ENCODE data around the gene PBX3.

Gene PBX3

DNA sequence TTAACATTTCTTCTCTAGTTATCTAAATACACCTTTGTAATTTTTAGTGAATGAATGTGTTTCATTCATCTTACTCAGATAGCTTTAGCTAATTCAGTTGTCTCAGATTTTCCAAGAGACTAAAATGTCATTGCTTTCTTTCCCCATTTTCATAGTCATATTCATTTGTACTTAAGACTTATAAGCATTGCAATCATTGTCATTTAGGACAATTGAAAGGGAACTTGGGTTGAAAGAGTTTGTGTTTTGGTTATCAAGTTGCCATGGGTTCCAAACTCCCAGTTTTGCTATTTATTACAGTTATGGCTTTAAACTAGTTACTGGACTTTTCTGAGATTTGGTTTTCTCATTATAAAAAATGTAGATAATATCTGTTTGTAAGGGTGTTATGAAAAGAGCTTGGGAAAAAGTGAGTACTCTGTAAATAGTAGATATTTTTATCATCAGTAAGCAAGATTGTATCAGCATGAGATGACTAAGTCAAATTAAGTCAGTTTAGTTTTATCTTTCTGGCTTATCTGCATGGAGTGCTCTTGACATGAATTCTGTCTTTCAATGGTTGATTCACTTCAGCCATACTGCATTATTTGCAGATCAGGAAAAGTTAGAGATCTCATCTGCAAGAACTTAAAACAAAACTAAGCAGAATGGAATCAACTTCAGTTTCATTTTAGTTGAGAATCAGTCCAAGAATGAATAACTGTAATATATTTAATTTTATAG lies 107.5 kb downstream of the PBX3 start:
- TF ChIP-seq, protein P1, sequence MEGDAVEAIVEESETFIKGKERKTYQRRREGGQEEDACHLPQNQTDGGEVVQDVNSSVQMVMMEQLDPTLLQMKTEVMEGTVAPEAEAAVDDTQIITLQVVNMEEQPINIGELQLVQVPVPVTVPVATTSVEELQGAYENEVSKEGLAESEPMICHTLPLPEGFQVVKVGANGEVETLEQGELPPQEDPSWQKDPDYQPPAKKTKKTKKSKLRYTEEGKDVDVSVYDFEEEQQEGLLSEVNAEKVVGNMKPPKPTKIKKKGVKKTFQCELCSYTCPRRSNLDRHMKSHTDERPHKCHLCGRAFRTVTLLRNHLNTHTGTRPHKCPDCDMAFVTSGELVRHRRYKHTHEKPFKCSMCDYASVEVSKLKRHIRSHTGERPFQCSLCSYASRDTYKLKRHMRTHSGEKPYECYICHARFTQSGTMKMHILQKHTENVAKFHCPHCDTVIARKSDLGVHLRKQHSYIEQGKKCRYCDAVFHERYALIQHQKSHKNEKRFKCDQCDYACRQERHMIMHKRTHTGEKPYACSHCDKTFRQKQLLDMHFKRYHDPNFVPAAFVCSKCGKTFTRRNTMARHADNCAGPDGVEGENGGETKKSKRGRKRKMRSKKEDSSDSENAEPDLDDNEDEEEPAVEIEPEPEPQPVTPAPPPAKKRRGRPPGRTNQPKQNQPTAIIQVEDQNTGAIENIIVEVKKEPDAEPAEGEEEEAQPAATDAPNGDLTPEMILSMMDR (conservative IDR thresholded peaks at IDR 0.05; ENCODE audit: control insufficient read depth, insufficient read depth, low read depth, low read length): no peak
- DNase-seq (ENCODE audit: low read depth): no peak
- no peak overlapping the region for H3K4me3 ChIP-seq (ENCODE audit: control insufficient read depth, low read depth, low read length)

DNA sequence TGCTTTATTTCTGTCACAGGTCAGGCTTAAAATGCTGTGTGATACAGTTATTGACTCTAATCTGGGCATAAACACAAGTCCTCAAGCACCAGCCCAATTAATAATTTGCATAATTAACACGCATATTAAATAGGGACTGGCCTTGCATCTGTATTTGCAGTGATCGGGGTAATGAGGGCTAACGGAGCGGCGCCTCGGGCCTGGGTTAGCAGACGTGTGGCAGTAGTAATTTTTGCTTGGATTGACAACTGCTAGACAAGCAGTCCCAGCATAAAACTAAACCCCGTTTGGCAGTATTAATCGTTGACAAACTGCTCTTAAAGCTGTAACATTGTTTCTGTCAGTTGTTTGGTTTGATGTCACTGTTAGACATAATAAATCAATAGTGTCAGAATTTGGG lies 109.2 kb downstream of the PBX3 start:
- no peak for DNase-seq (ENCODE audit: low read depth)
- no peak overlapping the region for H3K4me3 ChIP-seq (ENCODE audit: control insufficient read depth, low read depth, low read length)
- TF ChIP-seq, protein P1 (conservative IDR thresholded peaks at IDR 0.05; ENCODE audit: control insufficient read depth, insufficient read depth, low read depth, low read length): no peak

DNA sequence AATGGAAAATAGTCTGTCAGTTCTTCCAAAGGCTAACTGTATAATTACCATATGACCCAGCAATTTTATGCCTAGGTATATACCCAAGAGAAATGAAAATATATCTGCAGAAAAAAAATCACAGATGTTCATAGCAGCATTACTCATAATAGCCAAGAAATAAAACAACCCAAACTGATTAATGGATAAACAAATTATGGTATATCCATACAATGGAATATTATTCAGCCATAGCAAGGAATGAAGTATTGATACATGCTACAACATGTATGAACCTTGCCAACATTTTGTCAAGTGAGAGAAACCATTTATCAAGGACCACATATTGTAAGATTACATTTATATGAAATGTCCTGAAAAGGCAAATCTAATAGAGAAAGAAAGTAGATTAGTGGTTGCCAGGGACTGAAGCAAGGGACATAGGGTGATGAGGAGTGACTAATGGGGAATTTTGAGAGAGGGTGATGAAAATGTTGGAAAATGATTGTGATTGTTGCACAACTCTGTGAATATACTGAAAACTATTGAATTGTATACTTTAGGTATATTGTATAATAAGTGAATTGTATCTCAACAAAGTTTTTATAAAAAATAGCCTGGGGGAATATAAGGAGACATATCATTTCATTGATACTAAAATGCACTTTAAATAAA lies 114.4 kb downstream of the PBX3 start:
- peak; percentile 50 for DNase-seq (ENCODE audit: low read depth)
- TF ChIP-seq, protein P1 (conservative IDR thresholded peaks at IDR 0.05; ENCODE audit: control insufficient read depth, insufficient read depth, low read depth, low read length): no peak
- H3K4me3 ChIP-seq (ENCODE audit: control insufficient read depth, low read depth, low read length): no peak overlapping the region

DNA sequence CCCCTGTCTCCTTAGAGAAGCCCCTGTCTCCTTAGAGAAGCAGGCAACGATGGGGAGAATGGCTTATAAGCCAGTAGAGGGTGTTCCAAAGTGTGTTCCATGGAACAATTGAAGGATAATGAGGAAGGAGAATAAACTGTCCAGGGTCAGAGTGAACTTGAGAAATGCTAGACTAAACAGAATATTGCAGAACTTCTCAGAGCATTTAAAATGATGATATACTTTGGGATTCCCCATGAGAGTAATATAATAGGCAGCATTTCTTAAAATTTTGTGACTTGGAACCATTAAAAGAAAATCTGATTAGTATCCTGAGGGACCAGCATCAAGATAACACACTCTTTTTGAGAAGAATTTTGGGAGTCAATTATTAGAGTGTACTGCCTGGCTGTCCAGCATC lies 116.8 kb downstream of the PBX3 start:
- DNase-seq (ENCODE audit: low read depth): no peak
- H3K4me3 ChIP-seq (ENCODE audit: control insufficient read depth, low read depth, low read length): no peak overlapping the region
- TF ChIP-seq, protein P1 (conservative IDR thresholded peaks at IDR 0.05; ENCODE audit: control insufficient read depth, insufficient read depth, low read depth, low read length): no peak

DNA sequence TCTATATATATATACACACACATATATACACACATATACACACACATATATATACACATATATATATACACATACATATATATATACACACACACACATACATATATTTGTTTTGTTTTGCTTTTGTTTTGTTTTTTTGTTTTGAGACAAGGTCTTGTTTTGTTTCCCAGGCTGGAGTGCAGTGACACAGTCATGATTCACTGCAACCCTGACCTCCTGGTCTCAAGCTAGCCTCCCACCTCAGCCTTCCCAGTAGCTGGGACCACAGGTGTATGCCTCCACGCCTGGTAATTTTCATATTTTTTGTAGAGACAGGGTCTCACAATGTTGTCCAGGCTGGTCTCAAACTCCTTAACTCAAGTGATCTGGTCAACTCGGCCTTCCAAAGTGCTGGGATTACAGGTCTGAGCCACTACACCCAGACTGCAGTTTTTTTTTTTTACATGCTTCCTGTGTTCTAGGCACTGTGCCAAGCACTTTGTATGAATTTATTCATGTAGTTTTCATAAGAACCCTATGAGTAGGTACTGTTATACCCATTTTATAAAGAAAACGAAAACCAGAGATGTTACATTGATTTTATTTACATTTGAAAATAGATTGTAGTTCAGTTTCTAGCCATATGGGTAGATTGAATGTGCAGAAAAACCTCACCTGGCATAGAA lies 120.7 kb downstream of the PBX3 start:
- H3K4me3 ChIP-seq (ENCODE audit: control insufficient read depth, low read depth, low read length): no peak overlapping the region
- TF ChIP-seq, protein P1 (conservative IDR thresholded peaks at IDR 0.05; ENCODE audit: control insufficient read depth, insufficient read depth, low read depth, low read length): no peak
- DNase-seq (ENCODE audit: low read depth): peak; percentile 41

DNA sequence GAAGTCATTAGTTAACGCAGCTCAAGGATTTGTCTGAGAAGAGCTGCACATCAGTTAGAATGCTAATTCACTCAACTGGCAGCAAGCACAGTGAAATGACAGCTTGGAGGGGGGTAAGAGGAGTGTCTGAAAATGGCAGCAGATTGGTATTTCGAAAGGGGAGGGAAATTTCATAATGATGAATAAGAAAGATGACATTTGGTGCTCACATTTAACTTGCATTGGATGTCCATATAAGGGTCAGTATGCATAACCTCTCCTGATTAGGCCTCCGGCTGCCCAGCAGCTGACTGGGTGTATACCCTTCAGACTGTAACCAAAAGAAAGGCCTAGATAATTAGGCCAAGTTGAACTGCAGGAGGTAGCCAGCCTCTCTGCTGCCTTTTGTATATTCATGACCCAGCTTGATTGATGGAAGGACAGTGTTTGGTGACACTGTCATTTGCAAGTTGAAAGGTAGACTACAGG lies 131.0 kb downstream of the PBX3 start:
- TF ChIP-seq, protein P1 (conservative IDR thresholded peaks at IDR 0.05; ENCODE audit: control insufficient read depth, insufficient read depth, low read depth, low read length): no peak
- peak; percentile 35 for DNase-seq (ENCODE audit: low read depth)
- no peak overlapping the region for H3K4me3 ChIP-seq (ENCODE audit: control insufficient read depth, low read depth, low read length)

Data from fibroblast of mammary gland (primary cell).